Vagina (tissue), 2 donors: Measurements from ENCODE around the gene NANOS3. TPM values are rescaled to one million over a fixed set of nuclear protein-coding genes. Genes with fewer than 3 reads are reported as not detected.

Experiments
- DNase-seq, 2 donors: peaks; one replicate each; pipeline ENCODE4 v3.0.0-alpha.2; 2017; ENCODE audit errors: extremely low spot score in 2 of 2
- H3K27ac ChIP-seq: fragments of 200-600 bp; sonication (generic); one replicate; pipeline ENCODE4 v1.5.1; 2019
- H3K27me3 ChIP-seq: fragments of 200-600 bp; sonication (generic); one replicate; pipeline ENCODE4 v1.5.1; 2019
- H3K36me3 ChIP-seq, 2 donors: fragments of 200-600 bp; sonication (generic); one replicate each; pipeline ENCODE4 v1.5.1; 2017 to 2019
- H3K4me1 ChIP-seq: fragments of 200-600 bp; sonication (generic); one replicate; pipeline ENCODE4 v1.5.1; 2019
- H3K4me3 ChIP-seq, 2 donors: fragments of 200-600 bp; sonication (generic); 1 replicate in 1 of 2; 2 replicates in 1 of 2; pipeline ENCODE4 v1.5.1; 2016 to 2019
- H3K9me3 ChIP-seq: fragments of 200-600 bp; sonication (generic); one replicate; pipeline ENCODE4 v1.5.1; 2019
- CTCF ChIP-seq, 3 experiments: fragments of 450-650 bp in 2 of 3; fragments of 200-600 bp in 1 of 3; sonication (generic) in 1 of 3; IDR thresholded peaks; one replicate each; pipeline ENCODE4 v1.5.1; 2017 to 2019; ENCODE audit warnings: antibody characterized with exemption in 3 of 3, mild to moderate bottlenecking in 2 of 3, moderate library complexity in 2 of 3
- POLR2A ChIP-seq, 2 donors: fragments of 450-650 bp; IDR thresholded peaks; one replicate each; pipeline ENCODE4 v1.6.1; 2017; ENCODE audit warnings: antibody characterized with exemption in 2 of 2, mild to moderate bottlenecking in 2 of 2, moderate library complexity in 2 of 2
- POLR2AphosphoS5 ChIP-seq, 2 donors: sonication (generic); formaldehyde crosslinking; IDR thresholded peaks; one replicate each; pipeline ENCODE4 v1.9.0; 2017; ENCODE audit warnings: antibody characterized with exemption in 2 of 2, mild to moderate bottlenecking in 2 of 2, low read depth in 1 of 2; ENCODE audit not compliant: insufficient read depth in 1 of 2
- intact Hi-C: fragments of 100-400 bp; cut with DNase I; formaldehyde crosslinking; loops from one replicate; pipeline ENCODE4 v1.15.1; 2023
- total RNA-seq: library from RNA; depleted of rRNA; stranded (reverse); fragments of >200 nt; gene quantifications from one replicate; pipeline ENCODE4 v1.2.3, GENCODE V29; 2016

The NANOS3 gene
- total RNA-seq, 1 donor from 2014 or later, result not detected

DNA sequence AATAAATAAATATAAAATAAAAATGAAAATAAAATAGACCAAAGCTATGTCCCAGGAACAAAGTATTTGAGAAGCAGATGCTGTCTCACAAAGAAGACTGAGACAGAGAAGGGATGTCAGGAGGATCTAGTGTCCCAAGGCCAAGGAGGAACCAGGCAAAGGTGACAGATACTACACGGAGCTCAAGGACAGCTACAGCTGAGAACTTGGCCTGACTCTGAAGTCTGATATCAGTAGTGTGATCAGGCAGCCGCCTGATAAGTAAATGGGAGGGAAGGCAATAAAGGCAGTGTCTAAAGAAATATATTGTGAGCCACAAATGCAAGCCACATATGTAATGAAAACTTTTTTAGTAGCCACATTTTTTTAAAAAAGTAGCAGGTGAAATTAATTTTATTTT is 20.4 kb upstream of the NANOS3 start:
- H3K27ac ChIP-seq, result no peak overlapping the region
- DNase-seq, result no peak
- no peaks in the 10 kb centered on the region for H3K9me3 ChIP-seq
- H3K4me1 ChIP-seq, result peaks cover 21% of the 10 kb centered on the region
- no peaks in the 10 kb centered on the region for H3K36me3 ChIP-seq
- no peaks in the 10 kb centered on the region for H3K27me3 ChIP-seq
- no peak for TF ChIP-seq POLR2AphosphoS5 (IDR thresholded peaks at IDR 0.05; ENCODE audit: insufficient read depth in 1 of 2, low read depth in 1 of 2)
- TF ChIP-seq POLR2A (IDR thresholded peaks at IDR 0.05), result no peak
- TF ChIP-seq CTCF (IDR thresholded peaks at IDR 0.05), result no peak
- intact Hi-C loops, result loop anchor here (5.0 kb wide), 1 partner anchor 59 kb away; the partner anchor contains the start of gene ZSWIM4
- no peak overlapping the region for H3K4me3 ChIP-seq

GRCh38 chr19:13859361-13859880 is 17.5 kb upstream of the NANOS3 start:
- Histone ChIP-seq H3K27ac (peak overlapping the region; percentile 23), H3K4me1 (peaks cover 17% of the 10 kb centered on the region)
- DNase-seq, result no peak

DNA sequence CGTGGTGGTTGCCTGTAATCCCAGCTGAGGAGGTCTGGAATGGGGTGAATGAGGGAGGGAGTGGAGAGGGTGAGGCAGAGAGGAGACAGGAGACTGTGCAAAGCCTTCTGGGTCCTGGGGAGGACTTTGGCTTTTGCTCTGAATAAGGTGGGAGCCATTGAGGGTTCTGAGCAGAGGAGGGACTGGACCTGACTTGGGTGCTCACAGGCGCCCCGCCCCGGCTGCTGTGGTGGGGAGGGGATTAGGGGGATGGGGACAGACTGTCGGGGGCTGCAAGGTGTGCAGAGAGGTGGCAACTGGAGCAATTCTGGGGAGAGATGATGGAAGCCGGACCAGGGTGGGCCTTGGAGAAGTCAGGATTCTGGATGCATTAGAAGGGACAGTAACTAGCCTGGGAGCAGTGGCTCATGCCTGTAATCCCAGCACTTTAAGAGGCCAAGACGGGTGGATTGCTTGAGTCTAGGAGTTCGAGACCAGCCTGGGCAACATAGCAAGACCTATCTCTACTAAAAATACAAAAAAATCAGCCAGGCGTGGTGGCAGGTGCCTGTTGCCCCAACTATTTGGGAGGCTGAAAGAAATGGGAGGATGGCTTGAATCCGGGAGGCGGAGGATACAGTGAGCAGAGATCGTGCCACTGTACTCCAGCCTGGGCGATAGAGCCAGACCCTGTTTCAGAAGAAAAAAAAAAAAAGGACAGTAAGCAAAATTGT is 16.1 kb upstream of the NANOS3 start:
- H3K27me3 ChIP-seq, result no peaks in the 10 kb centered on the region
- H3K27ac ChIP-seq, result peak overlapping the region; percentile 97
- intact Hi-C loops, result loop anchor here (5.0 kb wide), 1 partner anchor 74 kb away; no protein-coding TSS in a partner anchor
- DNase-seq, result no peak
- peak overlapping the region in 1 of 2 donors; percentile 46 for H3K4me3 ChIP-seq
- H3K9me3 ChIP-seq, result no peaks in the 10 kb centered on the region
- TF ChIP-seq POLR2A (IDR thresholded peaks at IDR 0.05) (no peak), CTCF (IDR thresholded peaks at IDR 0.05) (no peak), POLR2AphosphoS5 (IDR thresholded peaks at IDR 0.05; ENCODE audit: insufficient read depth in 1 of 2, low read depth in 1 of 2) (no peak)
- H3K36me3 ChIP-seq, result no peaks in the 10 kb centered on the region
- H3K4me1 ChIP-seq, result peaks cover 23% of the 10 kb centered on the region

More at GRCh38 chr19:13859361-13859880, 17.5 kb upstream of the NANOS3 start:
- H3K27me3 ChIP-seq, result no peaks in the 10 kb centered on the region
- H3K9me3 ChIP-seq, result no peaks in the 10 kb centered on the region
- H3K4me3 ChIP-seq, result no peak overlapping the region
- TF ChIP-seq CTCF (IDR thresholded peaks at IDR 0.05), result no peak
- no peak for TF ChIP-seq POLR2AphosphoS5 (IDR thresholded peaks at IDR 0.05; ENCODE audit: insufficient read depth in 1 of 2, low read depth in 1 of 2)
- no peak for TF ChIP-seq POLR2A (IDR thresholded peaks at IDR 0.05)
- H3K36me3 ChIP-seq, result no peaks in the 10 kb centered on the region
- intact Hi-C loops, result loop anchor here (5.0 kb wide), 1 partner anchor 62 kb away; the partner anchor contains the start of gene ZSWIM4

DNA sequence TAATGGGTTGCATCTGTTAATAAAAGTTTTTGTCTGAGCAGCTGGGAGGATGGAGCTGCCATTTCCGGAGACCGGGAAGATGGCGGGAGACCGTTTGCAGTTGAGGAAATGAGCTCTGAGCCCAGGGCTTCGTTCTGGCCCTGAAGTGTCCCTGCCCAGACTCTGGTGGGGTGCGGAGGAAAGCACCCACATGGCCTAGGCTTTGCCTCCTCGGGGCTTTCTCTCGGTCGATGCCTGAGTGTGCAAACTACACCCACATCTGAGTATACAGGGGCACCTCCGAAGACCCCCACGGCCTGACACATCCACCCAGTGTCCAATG is 15.6 kb upstream of the NANOS3 start:
- no peaks in the 10 kb centered on the region for H3K27me3 ChIP-seq
- H3K4me1 ChIP-seq, result peaks cover 28% of the 10 kb centered on the region
- peak overlapping the region; percentile 40 to 46 for H3K4me3 ChIP-seq
- TF ChIP-seq POLR2AphosphoS5 (IDR thresholded peaks at IDR 0.05; ENCODE audit: insufficient read depth in 1 of 2, low read depth in 1 of 2), result no peak
- TF ChIP-seq CTCF (IDR thresholded peaks at IDR 0.05), result no peak
- TF ChIP-seq POLR2A (IDR thresholded peaks at IDR 0.05), result no peak
- H3K27ac ChIP-seq, result peak overlapping the region; percentile 97
- H3K36me3 ChIP-seq, result no peaks in the 10 kb centered on the region
- intact Hi-C loops, result loop anchor here (5.0 kb wide), 1 partner anchor 74 kb away; no protein-coding TSS in a partner anchor
- DNase-seq, result no peak
- no peaks in the 10 kb centered on the region for H3K9me3 ChIP-seq
